Activated T-helper 1 cell treated with Interleukin-2 at 50 U/mL for 16 hours (primary cell): Measurements from ENCODE around the gene HADHA.
"Not testable (repeated sequence)": the region's sequence is repeated elsewhere in the genome, so short reads cannot be mapped to it uniquely, and the experiment has no call there.

Experiments
- DNase-seq: peaks from one replicate; pipeline ENCODE4 v3.0.0-alpha.2; 2020; ENCODE audit warnings: low read depth

The HADHA gene

DNA sequence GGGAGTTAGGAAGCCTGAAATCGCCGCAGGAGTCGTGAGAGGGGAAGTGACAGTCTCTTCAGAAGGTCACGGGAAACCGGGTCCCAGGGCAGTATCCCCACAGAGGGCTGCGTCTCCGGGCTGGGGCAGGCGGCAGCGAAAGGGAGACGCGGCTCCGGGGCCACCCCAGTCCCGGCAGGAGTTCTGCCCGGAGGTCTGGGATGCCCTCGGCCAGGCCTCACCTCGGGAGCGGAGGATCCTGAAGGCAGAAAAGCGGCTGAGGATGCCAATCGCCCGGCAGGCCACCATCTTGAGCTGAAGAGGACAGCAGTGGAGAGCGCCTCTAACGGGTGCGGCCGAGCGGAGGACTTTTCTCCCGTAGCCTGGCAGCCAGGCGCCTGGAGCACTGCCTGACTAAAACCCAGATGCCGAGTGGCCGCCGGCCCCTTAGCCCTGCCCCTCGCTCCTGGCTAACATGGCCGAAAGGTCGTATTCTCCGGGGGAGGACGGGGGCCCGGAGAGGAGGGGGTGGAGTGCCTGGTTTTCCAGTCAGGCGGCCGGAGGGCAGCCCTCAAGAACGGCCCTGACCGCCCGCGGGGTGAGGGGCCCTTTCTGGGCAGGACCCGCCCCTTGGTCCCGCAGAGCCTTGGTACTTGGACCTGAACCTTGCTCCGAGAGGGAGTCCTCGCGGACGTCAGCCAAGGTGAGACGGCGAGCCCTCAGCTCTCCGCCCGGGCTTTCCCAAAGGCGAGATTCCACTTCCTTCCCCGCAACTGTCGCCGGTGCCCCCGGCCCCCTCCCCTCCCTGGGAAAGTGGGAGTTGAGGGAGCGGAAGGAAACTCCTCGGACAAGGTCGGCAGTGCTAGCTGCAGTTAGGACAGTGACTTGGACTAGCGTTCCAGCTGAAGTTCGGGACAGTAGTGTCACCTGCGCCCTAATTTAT, at the start of gene HADHA, which contains the start of gene HADHB:
HADHA (minus strand) TSS at position 324 of the 922 bp plus-strand sequence; CDS start at position 288, 36 bp downstream.
HADHB (plus strand) TSS at position 631 of the 922 bp plus-strand sequence. CDS start 9,316 bp downstream, outside the sequence.
- peak; percentile 71 for DNase-seq

DNA sequence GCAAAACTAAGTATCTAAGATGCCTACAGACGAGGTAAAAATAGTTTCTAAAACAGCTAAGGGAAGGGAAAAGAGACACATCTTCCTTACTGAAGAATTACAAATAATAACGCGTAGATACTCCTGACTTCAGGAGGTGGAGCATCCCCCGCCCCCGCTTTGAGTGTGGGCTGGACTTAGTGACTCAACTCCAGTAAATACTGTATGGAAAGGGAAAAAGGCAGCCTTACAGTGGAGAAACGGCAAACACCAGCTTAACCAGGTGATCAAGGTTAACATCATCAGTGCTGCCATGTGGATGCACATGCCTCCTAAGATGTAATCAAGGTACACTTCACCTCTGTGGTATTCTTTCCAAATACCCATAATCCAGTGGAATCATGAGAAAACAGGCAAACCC, 48.2 kb upstream of the HADHA start:
- no peak for DNase-seq

DNA sequence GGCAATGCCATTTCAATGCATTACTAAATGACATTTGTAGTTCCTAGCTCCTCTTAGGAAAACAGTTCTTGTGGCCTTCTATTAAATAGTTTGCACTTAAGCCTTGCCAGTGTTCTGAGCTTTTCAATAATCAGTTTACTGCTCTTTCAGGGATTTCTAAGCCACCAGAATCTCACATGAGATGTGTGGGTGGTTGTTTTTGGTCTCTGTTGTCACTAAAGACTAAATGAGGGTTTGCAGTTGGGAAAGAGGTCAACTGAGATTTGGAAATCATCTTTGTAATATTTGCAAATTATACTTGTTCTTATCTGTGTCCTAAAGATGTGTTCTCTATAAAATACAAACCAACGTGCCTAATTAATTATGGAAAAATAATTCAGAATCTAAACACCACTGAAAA, 45.6 kb upstream of the HADHA start:
- no peak for DNase-seq

GRCh38 chr2:26285931-26286330, 41.5 kb upstream of the HADHA start:
- DNase-seq = no peak

DNA sequence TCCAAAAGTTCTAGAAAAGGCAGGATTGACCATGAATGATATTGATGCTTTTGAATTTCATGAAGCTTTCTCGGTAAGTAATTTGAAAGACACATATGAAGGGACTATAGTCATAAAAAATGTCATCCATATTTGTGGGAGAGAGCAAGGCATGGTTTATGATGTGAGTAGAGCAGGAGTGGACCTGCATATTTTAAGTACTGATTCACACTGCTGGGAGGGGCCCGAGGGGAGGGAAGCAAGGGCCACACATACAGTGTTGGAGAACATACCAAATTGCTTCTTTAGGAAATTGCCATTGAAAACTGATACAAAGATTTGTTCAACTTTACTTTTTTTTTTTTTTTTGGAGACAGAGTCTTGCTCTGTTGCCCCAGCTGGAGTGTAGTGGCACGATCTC, 39.7 kb upstream of the HADHA start:
- no peak for DNase-seq

GRCh38 chr2:26283606-26284005, 39.2 kb upstream of the HADHA start:
- no peak for DNase-seq

DNA sequence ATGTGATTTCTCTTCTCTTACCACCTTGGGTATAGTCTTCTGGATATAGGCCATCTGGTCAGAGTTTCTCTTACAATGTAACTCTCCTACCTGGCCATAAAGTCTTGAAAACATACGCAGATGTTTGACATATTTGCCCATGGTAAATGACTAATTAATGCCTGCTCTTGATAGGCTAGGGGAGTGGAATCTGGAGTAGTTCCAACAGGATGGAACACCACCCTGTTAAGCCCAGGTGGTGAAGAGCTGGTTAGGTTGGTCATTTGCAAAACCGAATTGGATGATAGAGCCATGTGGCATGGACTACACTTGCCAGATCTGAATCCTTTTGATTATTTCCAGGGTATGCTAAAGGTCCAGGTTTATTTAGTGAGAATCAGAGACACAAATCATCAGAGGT, 36.8 kb upstream of the HADHA start:
- no peak for DNase-seq

- no peak for DNase-seq
These were observed 35.5 kb upstream of the HADHA start for GRCh38 chr2:26279886-26280285.

DNA sequence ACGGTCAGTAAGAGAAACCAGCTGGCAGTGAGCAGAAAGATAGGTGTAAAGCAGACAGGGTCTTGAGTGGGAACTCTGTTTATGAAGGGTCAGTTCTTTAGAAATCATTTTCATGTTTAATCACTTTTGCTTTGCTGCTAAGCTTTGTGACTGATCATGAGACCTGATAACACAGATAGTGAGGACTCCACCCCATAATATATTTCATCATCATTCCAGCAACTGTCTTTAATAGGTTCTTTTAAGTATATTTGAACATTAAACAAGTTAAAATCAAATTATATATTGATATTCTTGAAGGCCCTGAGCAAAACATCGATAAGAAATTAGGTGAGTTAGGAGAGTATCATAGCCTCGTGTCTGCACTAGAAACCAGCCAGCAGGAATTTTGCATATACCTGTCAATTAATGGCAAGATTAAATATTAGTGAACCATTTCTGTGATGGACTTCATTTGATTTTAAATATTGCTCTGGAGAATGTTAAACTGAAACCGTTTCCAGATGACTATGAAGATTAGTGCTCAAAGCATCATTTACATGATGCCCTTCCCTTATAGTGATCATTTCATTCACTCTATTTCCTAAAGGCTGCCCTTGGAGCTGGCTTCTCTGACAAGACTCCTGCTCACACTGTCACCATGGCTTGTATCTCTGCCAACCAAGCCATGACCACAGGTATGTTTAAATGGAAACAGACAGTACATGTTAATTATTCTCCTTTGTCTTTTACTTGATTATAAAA, 32.2 kb upstream of the HADHA start:
- DNase-seq = no peak

- DNase-seq = no peak
These were observed 29.7 kb upstream of the HADHA start for GRCh38 chr2:26274058-26274613.

GRCh38 chr2:26273501-26273900, 29.1 kb upstream of the HADHA start:
- DNase-seq = no peak

DNA sequence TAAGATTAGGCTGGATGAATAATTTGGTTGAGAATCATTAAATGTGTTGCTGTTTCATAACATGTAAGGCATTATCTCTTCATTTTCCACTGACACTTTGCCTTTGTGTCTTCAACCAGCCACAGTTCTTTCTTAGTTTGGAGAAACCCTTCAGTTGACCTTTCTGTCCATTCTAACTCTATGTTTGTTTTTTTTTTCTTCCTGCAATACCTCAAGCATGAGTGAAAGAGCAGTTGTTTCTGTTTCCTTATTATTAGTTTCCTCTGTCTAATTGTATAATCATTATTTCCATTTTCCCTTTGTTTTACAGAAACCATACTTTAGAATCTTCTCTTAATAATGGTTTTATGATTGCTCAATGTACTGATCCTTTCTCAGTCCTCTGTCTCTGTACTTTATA, 25.9 kb upstream of the HADHA start:
- no peak for DNase-seq

GRCh38 chr2:26269571-26270158, 25.2 kb upstream of the HADHA start:
- no peak for DNase-seq

DNA sequence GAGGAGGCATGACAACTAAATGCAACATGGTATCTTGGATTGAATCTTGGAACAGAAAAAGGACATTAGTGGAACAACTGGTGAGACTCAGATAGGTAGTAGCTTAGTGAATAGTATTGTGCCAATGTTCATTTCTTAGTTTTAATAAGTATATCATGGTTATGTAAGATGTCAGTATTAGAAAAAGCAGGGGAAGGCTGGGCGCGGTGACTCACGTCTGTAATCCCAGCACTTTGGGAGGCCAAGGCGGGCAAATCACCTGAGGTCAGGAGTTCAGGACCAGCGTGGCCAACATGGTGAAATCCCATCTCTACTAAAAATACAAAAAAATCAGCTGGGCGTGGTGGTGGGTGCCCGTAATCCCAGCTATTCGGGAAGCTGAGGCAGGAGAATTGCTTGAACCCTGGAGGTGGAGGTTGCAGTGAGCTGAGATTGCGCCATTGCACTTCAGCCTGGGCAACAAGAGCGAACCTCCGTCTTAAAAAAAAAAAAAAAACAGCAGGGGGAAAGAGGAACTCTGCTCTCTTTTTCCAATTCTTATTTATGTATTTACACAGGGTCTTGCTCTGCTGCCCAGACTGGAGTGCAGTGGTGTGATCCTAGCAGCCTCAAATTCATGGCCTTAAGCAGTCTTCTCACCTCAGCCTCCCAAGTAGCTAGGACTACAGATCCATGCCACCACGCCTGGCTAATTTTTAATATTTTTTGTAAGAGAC, 24.4 kb upstream of the HADHA start:
- DNase-seq = not testable (repeated sequence)

DNA sequence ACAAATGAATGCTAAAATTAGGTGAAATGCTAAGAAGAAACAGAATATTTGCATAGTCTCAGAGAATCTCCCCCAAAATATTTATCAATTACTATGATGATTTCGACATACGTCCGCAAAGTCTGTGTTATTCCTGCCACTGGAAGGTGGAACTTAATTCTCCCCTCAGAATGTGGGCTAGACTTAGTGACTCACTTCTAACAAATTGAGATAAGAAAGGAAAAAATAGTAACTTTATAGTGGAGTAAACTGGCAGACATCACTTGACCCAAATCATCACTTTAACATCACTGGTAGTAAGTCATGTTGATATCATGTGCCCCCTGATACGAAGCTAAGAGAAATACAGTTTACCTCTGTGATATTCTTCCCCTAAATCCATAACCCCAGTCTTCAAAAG, 23.8 kb upstream of the HADHA start:
- DNase-seq = no peak

DNA sequence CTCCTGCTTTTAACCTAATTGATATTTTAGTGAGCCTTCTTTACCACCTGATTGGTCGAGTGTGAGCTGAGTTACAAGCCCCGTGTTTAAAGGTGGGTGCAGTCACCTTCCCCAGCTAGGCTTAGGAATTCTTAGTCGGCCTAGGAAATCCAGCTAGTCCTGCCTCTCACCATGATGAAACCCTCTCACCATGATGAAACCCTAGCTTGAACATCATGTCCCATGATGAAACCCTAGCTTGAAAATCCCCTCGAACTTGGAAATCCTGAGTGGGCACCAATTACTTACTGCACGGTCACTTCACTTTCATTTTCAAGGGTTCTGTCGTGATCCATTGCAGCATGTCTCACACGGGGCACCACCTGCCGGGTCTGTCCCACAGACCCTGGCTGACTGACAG, 14.4 kb upstream of the HADHA start:
- not testable (repeated sequence) for DNase-seq

GRCh38 chr2:26255759-26256384, 11.4 kb upstream of the HADHA start:
- DNase-seq = no peak

- no peak for DNase-seq
These were observed 7.5 kb upstream of the HADHA start for GRCh38 chr2:26251893-26252292.

DNA sequence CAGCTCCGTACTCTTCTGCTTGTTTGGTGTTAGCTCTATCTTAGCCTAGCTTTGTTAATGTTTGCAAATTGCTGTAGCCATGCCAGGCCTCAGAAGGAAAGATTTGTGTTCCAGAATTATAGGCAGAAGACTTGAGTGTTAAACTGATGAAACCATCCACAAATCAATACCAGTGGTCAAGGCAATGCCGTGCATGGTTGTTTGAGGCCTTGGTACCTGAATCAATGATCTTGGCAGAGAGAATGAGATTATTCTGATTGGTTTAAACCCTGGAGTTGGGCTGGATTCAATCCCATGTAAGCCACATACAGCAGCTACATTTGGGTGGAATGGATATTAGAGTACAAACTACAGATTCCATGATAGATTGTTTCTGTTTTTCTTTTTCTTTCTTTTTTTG, 5.2 kb upstream of the HADHA start:
- no peak for DNase-seq

DNA sequence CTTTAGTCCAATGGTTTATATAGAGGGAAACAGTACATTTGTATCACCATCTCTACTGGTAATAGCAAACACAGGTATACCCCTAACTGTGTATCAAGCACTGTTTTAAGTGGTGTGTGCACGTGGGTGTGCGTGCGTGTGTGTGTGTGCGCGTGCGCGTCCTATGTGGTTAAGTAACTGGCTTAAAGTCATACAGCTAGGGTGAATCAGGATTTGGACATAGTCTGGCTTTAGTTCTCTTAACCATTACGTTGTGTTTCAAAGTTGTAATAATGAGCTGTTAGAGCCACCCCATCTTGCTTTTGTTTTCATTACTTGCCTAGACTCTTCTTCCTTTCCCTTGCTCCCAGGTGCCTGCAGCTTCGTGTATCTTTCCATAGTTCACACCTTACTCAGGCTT, 2.4 kb upstream of the HADHA start:
- DNase-seq = no peak

DNA sequence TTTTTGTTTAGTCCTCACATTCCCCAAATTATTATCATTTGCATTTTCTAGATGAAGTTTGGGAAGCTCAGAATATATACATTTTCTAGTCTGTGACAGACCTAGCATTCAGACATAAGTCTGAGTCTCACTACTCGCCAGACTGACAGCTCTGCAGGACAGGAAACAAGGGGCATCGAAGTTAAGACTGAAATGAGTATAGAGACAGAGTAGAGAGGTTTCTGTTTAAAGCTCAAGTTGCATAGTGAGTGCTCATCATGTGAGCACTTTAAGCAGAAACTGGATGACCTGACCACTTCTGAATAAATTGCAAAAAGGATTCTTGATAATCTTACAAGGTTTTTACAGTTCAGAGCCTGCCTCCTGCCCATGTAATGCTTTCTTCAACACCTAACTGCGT, 1.4 kb upstream of the HADHA start:
- no peak for DNase-seq
